ENCODE data around the gene MVP.

Gene MVP

GRCh38 chr16:29815032-29815721 is 5.1 kb upstream of the MVP start:
- Mint-ChIP-seq H3K9me3 (no peaks in the 10 kb centered on the region), H3K36me3 (ENCODE audit: insufficient read depth) (peaks cover 71% of the 10 kb centered on the region), H3K27ac (peak overlapping the region; percentile 63 to 95), H3K4me1 (ENCODE audit: low read depth in 2 of 2) (peaks cover 62 to 67% of the 10 kb centered on the region in 2 donors), H3K27me3 (no peaks in the 10 kb centered on the region), H3K4me3 (peak overlapping the region; percentile 91 to 93)
- ATAC-seq (replicated peaks) (peak; percentile 6), DNase-seq (no peak)

GRCh38 chr16:29815793-29816693 is 4.2 kb upstream of the MVP start, which contains the start of gene PAGR1:
Gene PAGR1 (plus strand): TSS chr16:29816152. CDS start chr16:29816526, 374 bp downstream.
- Mint-ChIP-seq H3K27ac (peak within 1 kb of the TSS; percentile 63 to 95), H3K4me1 (ENCODE audit: low read depth in 2 of 2) (peaks cover 62 to 67% of the 10 kb centered on the region in 2 donors), H3K27me3 (no peaks in the 10 kb centered on the region), H3K36me3 (ENCODE audit: insufficient read depth) (peaks cover 68% of the 10 kb centered on the region), H3K9me3 (no peaks in the 10 kb centered on the region), H3K4me3 (peak within 1 kb of the TSS; percentile 91 to 93)
- peak; percentile 74 for ATAC-seq (replicated peaks)
- peak; percentile 97 to 99 (median 99) for DNase-seq

- Mint-ChIP-seq H3K9me3 (no peaks in the 10 kb centered on the region), H3K36me3 (ENCODE audit: insufficient read depth) (peaks cover 62% of the 10 kb centered on the region), H3K4me1 (ENCODE audit: low read depth in 2 of 2) (peaks cover 65% of the 10 kb centered on the region in 2 donors), H3K27ac (peak overlapping the region; percentile 63 to 95), H3K4me3 (peak overlapping the region; percentile 91 to 93), H3K27me3 (no peaks in the 10 kb centered on the region)
- ATAC-seq (replicated peaks) (peak; percentile 21), DNase-seq (peak in 1 of 3 experiments; percentile 37)
Measured at GRCh38 chr16:29816694-29817441, 3.4 kb upstream of the MVP start.

- Mint-ChIP-seq H3K36me3 (ENCODE audit: insufficient read depth) (peaks cover 57% of the 10 kb centered on the region), H3K27me3 (no peaks in the 10 kb centered on the region), H3K4me3 (peak overlapping the region; percentile 70 to 98), H3K27ac (peak overlapping the region in 1 of 2 donors; percentile 86), H3K9me3 (no peaks in the 10 kb centered on the region), H3K4me1 (ENCODE audit: low read depth in 2 of 2) (peaks cover 70 to 76% of the 10 kb centered on the region in 2 donors)
- DNase-seq (no peak), ATAC-seq (replicated peaks) (no peak)
Measured at GRCh38 chr16:29818082-29818481, 2.2 kb upstream of the MVP start.

DNA sequence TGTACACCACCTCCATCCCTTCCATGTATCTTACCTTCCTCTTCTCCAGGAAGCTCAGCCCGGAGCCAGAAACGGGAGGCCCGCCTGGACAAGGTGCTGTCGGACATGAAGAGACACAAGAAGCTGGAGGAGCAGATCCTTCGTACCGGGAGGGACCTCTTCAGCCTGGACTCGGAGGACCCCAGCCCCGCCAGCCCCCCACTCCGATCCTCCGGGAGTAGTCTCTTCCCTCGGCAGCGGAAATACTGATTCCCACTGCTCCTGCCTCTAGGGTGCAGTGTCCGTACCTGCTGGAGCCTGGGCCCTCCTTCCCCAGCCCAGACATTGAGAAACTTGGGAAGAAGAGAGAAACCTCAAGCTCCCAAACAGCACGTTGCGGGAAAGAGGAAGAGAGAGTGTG is 756 bp upstream of the MVP start:
- H3K27me3 Mint-ChIP-seq: no peaks in the 10 kb centered on the region
- peaks cover 64 to 71% of the 10 kb centered on the region in 2 donors for H3K4me1 Mint-ChIP-seq (ENCODE audit: low read depth in 2 of 2)
- peak overlapping the region; percentile 96 to 98 for H3K4me3 Mint-ChIP-seq
- peaks cover 57% of the 10 kb centered on the region for H3K36me3 Mint-ChIP-seq (ENCODE audit: insufficient read depth)
- H3K9me3 Mint-ChIP-seq: no peaks in the 10 kb centered on the region
- DNase-seq (no peak), ATAC-seq (replicated peaks) (no peak)
- peak overlapping the region; percentile 94 for H3K27ac Mint-ChIP-seq

DNA sequence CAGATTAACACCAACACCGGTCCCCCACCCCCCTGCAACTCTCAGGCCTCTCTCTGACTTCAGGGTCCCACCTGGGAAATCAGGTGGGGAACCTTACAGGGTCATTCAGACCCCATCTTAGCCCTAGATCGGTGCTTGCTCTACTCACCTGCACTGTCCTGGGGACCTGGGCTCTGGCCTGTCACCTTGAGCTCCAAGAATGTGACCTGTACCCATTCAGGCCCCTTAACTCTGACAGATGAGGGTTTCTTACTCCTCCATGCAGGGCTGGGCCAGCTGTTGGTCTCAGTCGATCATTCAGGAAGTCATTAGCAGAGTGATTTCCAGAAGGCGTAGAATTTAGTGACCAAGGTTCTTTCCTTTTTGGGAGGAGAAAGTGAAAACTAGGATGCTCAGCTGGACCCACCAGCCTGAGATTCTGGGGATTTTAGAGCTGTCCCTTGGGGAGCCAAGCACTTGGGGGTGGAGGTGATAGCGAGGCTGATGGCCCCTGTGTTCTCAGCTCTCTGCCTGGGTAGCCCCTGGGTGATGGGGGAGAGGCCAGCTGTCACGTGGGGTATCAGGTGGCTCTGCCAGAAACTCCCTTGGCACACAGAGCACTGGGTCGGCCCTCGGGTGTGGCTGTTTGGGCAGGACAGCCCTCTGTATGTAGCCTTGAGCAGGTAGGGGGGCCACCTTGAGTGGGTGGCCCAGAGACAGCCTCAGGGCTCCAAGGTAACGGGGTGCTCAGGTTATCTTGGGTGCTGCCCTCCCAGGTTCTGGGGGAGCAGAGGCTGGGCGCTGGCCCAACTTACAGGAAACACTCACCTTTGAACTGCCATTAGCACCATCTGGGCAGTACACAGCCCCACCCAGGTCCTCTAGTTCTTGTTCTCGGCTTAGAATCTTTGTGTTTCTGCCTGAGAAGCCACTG is 724 bp downstream of the MVP start:
- H3K36me3 Mint-ChIP-seq (ENCODE audit: insufficient read depth): peaks cover 44% of the 10 kb centered on the region
- peak in 2 of 3 experiments; percentile 41 to 53 for DNase-seq

GRCh38 chr16:29821643-29822115 is 1.4 kb downstream of the MVP start:
- Mint-ChIP-seq H3K4me3 (peak overlapping the region; percentile 96 to 98), H3K36me3 (ENCODE audit: insufficient read depth) (peaks cover 40% of the 10 kb centered on the region), H3K27me3 (no peaks in the 10 kb centered on the region), H3K27ac (peak overlapping the region; percentile 94), H3K4me1 (ENCODE audit: low read depth in 2 of 2) (peaks cover 59 to 68% of the 10 kb centered on the region in 2 donors), H3K9me3 (no peaks in the 10 kb centered on the region)
- DNase-seq: no peak
- ATAC-seq (replicated peaks): no peak

More for the DNA sequence above, 724 bp downstream of the MVP start:
- Mint-ChIP-seq H3K27ac (peak overlapping the region; percentile 94), H3K27me3 (no peaks in the 10 kb centered on the region), H3K4me1 (ENCODE audit: low read depth in 2 of 2) (peaks cover 62 to 69% of the 10 kb centered on the region in 2 donors), H3K4me3 (peak overlapping the region; percentile 96 to 98), H3K9me3 (no peaks in the 10 kb centered on the region)
- peak; percentile 66 for ATAC-seq (replicated peaks)

DNA sequence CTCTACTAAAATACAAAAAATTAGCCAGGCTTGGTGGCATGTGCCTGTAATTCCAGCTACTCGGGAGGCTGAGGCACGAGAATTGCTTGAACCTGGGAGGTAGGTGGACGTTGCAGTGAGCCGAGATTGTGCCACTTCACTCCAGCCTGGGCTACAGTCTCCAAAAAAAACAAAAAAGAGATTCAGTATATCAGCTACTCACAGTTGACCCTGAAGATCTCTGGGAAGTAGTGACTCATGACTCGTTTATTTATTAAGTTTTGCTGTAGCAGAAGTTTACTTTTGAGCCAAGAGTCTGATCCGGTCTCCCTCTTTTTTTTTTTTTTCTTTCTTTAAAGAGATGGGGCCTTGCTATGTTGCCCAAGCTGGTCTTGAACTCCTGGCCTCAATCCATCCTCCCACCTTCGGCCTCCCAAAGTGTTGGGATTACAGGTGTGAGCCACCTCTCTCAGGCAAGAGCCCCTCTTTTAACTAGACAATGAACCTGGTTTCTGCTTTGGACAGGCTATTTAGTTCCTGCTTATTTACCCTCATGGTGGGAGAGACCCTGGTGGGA is 4.4 kb downstream of the MVP start:
- ATAC-seq (replicated peaks) (no peak), DNase-seq (no peak)
- Mint-ChIP-seq H3K4me1 (ENCODE audit: low read depth in 2 of 2) (peaks cover 47 to 60% of the 10 kb centered on the region in 2 donors), H3K9me3 (no peaks in the 10 kb centered on the region), H3K27ac (peak overlapping the region; percentile 88 to 92), H3K4me3 (peak overlapping the region; percentile 52 to 72), H3K36me3 (ENCODE audit: insufficient read depth) (peaks cover 16% of the 10 kb centered on the region), H3K27me3 (no peaks in the 10 kb centered on the region)

GRCh38 chr16:29825145-29826044 is 5.1 kb downstream of the MVP start:
- ATAC-seq (replicated peaks) (no peak), DNase-seq (no peak)
- Mint-ChIP-seq H3K27ac (peak overlapping the region; percentile 88 to 92), H3K4me1 (ENCODE audit: low read depth in 2 of 2) (peaks cover 42 to 59% of the 10 kb centered on the region in 2 donors), H3K9me3 (no peaks in the 10 kb centered on the region), H3K27me3 (no peaks in the 10 kb centered on the region), H3K36me3 (ENCODE audit: insufficient read depth) (peaks cover 10% of the 10 kb centered on the region), H3K4me3 (peak overlapping the region; percentile 52 to 72)

DNA sequence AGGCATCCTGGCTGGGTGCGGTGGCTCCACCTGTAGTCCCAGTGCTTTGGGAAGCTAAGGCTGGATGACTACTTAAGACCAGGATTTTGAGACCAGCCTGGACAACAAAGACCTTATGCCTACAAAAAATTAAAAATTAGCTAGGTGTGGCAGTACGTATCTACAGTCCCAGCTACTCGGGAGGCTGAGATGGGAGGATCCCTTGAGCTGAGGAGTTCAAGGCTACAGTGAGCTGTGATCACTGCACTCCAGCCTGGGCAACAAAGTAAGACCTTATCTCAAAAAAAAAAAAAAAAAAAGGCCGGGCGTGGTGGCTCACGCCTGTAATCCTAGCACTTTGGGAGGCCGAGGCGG is 6.1 kb downstream of the MVP start:
- peaks cover 6% of the 10 kb centered on the region for H3K36me3 Mint-ChIP-seq (ENCODE audit: insufficient read depth)
- H3K4me1 Mint-ChIP-seq (ENCODE audit: low read depth in 2 of 2): peaks cover 35 to 58% of the 10 kb centered on the region in 2 donors
- no peaks in the 10 kb centered on the region for H3K27me3 Mint-ChIP-seq
- DNase-seq: no peak
- no peak for ATAC-seq (replicated peaks)
- no peaks in the 10 kb centered on the region for H3K9me3 Mint-ChIP-seq
- peak overlapping the region; percentile 63 to 70 for H3K4me3 Mint-ChIP-seq
- H3K27ac Mint-ChIP-seq: peak overlapping the region; percentile 71 to 91

DNA sequence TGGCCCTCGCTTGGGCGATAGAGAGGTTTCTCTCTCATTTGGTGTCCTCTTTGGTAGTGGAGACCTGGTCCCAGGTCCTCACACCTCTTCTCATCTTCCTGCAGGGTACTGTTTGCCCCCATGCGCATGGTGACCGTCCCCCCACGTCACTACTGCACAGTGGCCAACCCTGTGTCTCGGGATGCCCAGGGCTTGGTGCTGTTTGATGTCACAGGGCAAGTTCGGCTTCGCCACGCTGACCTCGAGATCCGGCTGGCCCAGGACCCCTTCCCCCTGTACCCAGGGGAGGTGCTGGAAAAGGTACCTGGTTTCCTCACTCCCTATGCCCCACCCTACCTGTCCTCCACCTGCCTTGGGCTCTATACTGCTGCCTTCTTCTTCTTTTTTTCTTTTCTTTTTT is 10.5 kb downstream of the MVP start:
- Mint-ChIP-seq H3K9me3 (no peaks in the 10 kb centered on the region), H3K4me3 (no peak overlapping the region), H3K4me1 (ENCODE audit: low read depth in 2 of 2) (peaks cover 15 to 30% of the 10 kb centered on the region in 2 donors), H3K36me3 (ENCODE audit: insufficient read depth) (peaks cover 50% of the 10 kb centered on the region), H3K27ac (peak overlapping the region in 1 of 2 donors; percentile 19), H3K27me3 (no peaks in the 10 kb centered on the region)
- DNase-seq (no peak), ATAC-seq (replicated peaks) (no peak)

Measured in effector memory CD8-positive, alpha-beta T cell (primary cell).